HL-60 (cell line): ENCODE measurements around the gene TTC39A.

Experiments used
- DNase-seq, 2 experiments: peaks; one replicate each; pipeline ENCODE4 v3.0.0-alpha.2; 2010 to 2020; ENCODE audit warnings: low read depth in 1 of 2, low spot score in 1 of 2
- H3K27ac ChIP-seq: fragments of 250-450 bp; sonication (Bioruptor Pico); replicated peaks from 2 replicates; pipeline ENCODE4 v1.5.1; 2020; ENCODE audit warnings: mild to moderate bottlenecking, moderate library complexity
- H3K27me3 ChIP-seq: fragments of 250-450 bp; sonication (Bioruptor Pico); 2 replicates; pipeline ENCODE4 v1.5.1; 2021; ENCODE audit warnings: mild to moderate bottlenecking, moderate library complexity; ENCODE audit not compliant: insufficient read depth, poor library complexity, severe bottlenecking
- H3K4me3 ChIP-seq: replicated peaks from 2 replicates; pipeline ENCODE4 v1.5.1; 2011; ENCODE audit warnings: mild to moderate bottlenecking, control low read depth, low read length; ENCODE audit not compliant: insufficient read depth
- CTCF ChIP-seq: IDR thresholded peaks from one replicate; pipeline ENCODE4 v1.5.1; 2011; ENCODE audit warnings: low read length, control low read depth, inconsistent platforms; ENCODE audit not compliant: insufficient read depth
- GABPA ChIP-seq: IDR thresholded peaks from 2 replicates; pipeline ENCODE4 v1.6.1; 2012; ENCODE audit warnings: low read depth
- POLR2AphosphoS5 ChIP-seq: IDR thresholded peaks from 2 replicates; pipeline ENCODE4 v1.6.1; 2012; ENCODE audit warnings: low read depth
- REST ChIP-seq: IDR thresholded peaks from 2 replicates; pipeline ENCODE4 v1.6.1; 2012; ENCODE audit warnings: low read depth; ENCODE audit not compliant: insufficient replicate concordance
- SPI1 ChIP-seq: IDR thresholded peaks from 2 replicates; pipeline ENCODE4 v1.6.1; 2012; ENCODE audit warnings: low read depth, mild to moderate bottlenecking, borderline replicate concordance

Gene TTC39A

GRCh38 chr1:51282605-51283004, 47.8 kb downstream of the TTC39A start:
- Histone ChIP-seq H3K27me3 (no peaks in the 10 kb centered on the region), H3K27ac (no peak overlapping the region), H3K4me3 (no peak overlapping the region)
- DNase-seq = no peak
- TF ChIP-seq POLR2AphosphoS5 (no peak), CTCF (no peak), GABPA (no peak), SPI1 (no peak), REST (no peak)

GRCh38 chr1:51281807-51282206, 48.6 kb downstream of the TTC39A start:
- no peak for DNase-seq
- no peaks in the 10 kb centered on the region for H3K27me3 ChIP-seq
- TF ChIP-seq SPI1 (no peak), POLR2AphosphoS5 (no peak), REST (no peak), CTCF (no peak), GABPA (no peak)
- H3K27ac ChIP-seq = no peak overlapping the region
- no peak overlapping the region for H3K4me3 ChIP-seq

GRCh38 chr1:51280321-51280978, 49.9 kb downstream of the TTC39A start:
- H3K27ac ChIP-seq = no peak overlapping the region
- DNase-seq = no peak
- TF ChIP-seq GABPA = no peak
- TF ChIP-seq SPI1 = no peak
- TF ChIP-seq REST = no peak
- no peak for TF ChIP-seq CTCF
- H3K4me3 ChIP-seq = no peak overlapping the region
- no peaks in the 10 kb centered on the region for H3K27me3 ChIP-seq
